ENCODE data around the gene UGT2B15. TPM values are rescaled to one million over a fixed set of nuclear protein-coding genes. Genes with fewer than 3 reads are reported as not detected.
"Not testable (repeated sequence)": the region's sequence is repeated elsewhere in the genome, so short reads cannot be mapped to it uniquely, and the experiment has no call there.

UGT2B15 gene
- not detected in 2 replicates for total RNA-seq
- not detected for polyA plus RNA-seq (2012)

DNA sequence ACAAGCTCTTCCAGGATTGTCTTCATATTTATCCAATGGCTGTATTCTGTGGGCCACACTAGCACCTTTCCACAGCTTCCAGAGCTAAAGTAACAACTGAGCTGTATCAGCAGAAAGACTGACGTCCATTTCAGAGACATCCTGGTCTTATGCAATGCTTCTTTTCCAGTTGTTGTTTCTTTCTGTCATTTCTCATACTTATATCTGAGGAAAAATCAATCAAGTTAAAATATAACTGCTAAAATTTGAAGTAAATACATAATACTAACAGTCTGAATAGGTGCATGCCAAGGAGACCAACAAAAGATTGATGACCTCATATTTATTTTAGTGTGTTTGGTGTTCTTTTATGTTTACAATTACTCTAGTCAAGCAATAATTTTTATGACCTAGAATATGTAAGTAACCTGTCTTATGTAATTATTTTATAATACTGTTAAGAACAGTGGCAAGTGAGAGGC, at the start of gene UGT2B15:
Gene UGT2B15, minus strand, starts transcription at position 174 of the 461 bp plus-strand sequence. Its CDS starts 34 bp downstream, at position 140.
- DNase-seq (ENCODE audit: low read depth), result not testable (repeated sequence)

GRCh38 chr4:68719075-68719473, 48.6 kb upstream of the UGT2B15 start:
- DNase-seq (ENCODE audit: low read depth), result no peak

- DNase-seq (ENCODE audit: low read depth), result no peak
These were observed 48.1 kb upstream of the UGT2B15 start for GRCh38 chr4:68718447-68719074.

DNA sequence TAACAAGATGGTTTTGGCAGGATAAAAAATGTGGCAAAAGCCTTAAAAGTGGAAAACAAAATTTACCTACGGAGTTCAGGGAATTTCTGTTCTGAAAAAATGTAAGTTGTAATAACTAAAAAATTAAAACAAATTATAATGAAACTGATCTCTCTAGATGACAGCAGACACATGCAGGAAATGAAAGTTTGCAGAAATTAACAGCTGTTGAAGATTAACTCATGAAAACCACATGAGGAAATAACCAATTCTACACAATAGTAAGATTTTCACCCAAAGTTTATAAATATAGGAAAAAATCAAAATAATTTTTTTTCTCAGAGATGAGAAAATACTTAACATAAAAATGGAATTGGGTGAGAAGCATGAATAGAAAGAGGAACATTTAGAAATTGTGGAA, 47.5 kb upstream of the UGT2B15 start:
- DNase-seq (ENCODE audit: low read depth), result no peak

- no peak for DNase-seq (ENCODE audit: low read depth)
These were observed 43.9 kb upstream of the UGT2B15 start for GRCh38 chr4:68714400-68714799.

DNA sequence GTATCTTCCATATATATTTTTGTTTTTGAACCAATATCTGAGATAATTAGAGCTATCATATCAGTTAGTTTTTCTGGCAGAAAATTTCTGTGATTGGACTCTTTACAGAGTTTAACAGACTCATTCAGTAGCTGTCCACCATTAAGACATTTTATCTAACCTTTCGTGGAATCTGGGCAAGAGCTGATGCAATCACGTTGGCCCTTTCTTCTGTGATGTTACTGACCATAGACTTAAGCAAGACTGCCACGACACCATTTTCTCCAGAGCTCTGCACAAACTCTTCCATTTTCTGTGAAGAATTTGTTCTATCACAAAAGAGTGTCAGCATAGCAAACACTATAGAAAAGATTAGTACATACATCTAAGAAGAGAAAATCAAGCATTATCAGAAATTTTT, 41.8 kb upstream of the UGT2B15 start:
- no peak for DNase-seq (ENCODE audit: low read depth)

DNA sequence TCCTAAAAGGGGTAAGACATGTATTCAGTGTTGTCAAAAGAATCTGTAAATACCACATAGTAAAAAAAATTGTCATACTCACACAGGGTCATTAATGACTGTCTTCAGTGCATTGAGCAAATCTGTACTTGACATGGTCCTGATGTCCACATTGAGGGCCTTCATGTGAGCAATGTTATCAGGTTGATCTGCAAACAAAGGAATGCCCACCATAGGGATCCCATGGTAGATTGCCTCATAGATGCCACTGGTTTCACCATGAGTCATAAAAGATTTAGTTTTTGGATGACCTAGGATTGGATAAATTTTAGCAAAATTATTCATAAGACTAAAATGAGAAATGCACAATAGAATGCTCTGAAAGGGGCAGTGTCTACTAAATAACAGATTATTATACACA, 38.1 kb upstream of the UGT2B15 start:
- no peak for DNase-seq (ENCODE audit: low read depth)

DNA sequence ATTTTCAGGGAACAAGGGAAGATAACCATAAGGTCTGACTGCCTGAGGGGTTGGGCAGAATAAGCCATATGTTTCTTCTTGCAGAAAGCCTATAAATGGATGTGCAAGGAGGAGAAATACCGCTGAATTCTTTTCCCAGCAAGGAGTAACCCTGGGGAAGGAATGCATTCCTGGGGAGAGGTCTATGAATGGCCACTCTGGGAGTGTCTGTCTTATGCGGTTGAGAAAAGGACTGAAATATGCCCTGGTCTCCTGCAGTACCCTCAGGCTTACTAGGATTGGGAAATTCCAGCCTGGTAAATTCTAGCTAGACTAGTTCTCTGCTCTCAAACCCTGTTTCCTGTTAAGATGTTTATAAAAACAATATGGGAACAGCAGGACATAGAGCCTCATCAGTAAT, 32.7 kb upstream of the UGT2B15 start:
- not testable (repeated sequence) for DNase-seq (ENCODE audit: low read depth)

GRCh38 chr4:68700152-68700551, 29.7 kb upstream of the UGT2B15 start:
- no peak for DNase-seq (ENCODE audit: low read depth)

DNA sequence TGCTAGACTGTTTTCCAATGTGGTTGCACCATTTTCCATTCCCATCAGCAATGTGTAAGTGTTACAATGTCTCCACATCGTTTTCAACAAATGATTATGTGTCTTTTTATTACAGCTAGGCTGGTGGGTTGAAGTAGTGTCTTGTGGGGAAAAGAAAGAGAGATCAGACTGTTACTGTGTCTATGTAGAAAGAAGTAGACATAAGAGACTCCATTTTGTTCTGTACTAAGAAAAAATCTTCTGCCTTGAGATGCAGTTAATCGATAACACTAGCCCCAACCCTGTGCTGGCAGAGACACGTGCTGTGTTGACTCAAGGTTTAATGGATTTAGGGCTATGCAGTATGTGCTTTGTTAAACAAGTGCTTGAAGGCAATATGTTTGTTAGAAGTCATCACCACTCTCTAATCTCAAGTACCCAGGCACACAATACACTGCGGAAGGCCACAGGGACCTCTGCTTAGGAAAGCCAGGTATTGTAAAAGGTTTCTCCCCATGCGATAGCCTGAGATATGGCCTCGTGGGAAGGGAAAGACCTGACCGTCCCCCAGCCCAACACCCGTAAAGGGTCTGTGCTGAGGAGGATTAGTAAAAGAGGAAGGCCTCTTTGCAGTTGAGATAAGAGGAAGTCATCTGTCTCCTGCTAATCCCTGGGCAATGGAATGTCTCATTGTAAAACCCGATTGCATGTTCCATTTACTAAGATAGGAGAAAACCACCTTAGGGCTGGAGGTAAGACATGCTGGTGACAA, 23.0 kb upstream of the UGT2B15 start:
- DNase-seq (ENCODE audit: low read depth), result no peak

DNA sequence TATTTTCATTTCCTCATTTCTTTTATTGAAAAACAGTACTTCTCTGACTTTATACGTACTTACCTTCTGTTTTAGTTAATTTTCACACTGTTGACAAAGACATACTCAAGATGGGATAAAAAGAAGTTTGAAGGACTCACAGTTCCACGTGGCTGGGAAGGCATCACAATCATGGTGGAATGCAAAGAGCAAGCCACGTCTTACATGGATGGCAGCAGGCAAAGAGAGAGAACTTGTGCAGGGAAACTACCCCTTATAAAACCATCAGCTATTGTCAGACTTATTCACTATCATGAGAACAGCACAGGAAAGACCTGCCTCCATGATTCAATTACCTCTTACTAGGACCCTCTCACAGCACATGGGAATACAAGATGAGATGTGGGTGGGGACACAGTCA, 20.7 kb upstream of the UGT2B15 start:
- no peak for DNase-seq (ENCODE audit: low read depth)

DNA sequence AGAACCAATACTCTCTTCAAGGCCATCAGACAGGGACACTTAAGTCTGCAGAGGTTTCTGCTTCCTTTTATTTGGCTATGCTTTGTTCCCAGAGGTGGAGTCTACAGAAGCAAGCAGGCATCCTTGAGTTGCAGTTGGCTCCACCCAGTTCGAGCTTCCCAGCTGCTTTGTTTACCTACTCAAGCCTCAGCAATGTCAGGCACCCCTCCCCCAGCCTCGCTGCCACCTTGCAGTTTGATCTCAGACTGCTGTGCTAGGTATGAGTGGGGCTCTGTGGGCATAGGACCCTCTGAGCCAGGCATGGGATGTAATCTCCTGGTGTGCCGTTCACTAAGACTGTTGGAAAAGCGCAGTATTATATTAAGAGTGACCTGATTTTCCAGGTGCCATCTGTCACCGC, 12.6 kb upstream of the UGT2B15 start:
- no peak for DNase-seq (ENCODE audit: low read depth)

DNA sequence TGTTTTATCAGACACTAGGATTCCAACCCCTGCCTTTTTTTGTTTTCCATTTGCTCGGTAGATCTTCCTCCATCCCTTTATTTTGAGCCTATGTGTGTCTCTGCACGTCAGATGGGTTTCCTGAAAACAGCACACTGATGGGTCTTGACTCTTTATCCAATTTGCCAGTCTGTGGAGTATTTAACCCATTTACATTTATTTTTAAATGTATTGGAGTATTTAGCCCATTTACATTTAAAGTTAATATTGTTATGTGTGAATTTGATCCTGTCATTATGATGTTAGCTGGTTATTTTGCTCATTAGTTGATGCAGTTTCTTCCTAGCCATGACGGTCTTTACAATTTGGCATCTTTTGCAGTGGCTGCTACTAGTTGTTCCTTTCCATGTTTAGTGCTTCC, 10.8 kb upstream of the UGT2B15 start:
- not testable (repeated sequence) for DNase-seq (ENCODE audit: low read depth)

GRCh38 chr4:68673143-68673542, 2.7 kb upstream of the UGT2B15 start:
- no peak for DNase-seq (ENCODE audit: low read depth)

DNA sequence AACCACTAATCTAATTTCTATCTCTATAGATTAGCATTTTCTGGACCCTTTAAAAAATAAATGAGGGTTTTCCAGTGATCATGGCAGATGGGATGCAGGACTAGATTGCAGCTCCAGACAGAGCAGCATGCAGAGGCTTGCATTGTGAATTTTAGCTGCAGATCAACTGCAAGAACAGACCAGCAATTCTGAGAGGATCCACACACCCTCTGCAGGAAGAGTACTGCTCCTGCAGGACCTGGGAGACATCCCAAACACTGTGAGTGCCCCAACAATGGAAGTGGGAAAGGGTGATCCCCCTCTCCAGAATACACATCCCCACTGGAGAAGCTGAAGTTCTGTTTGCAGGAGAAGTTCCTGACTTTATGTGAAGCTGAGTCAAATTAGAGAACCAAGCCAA, 765 bp upstream of the UGT2B15 start:
- not testable (repeated sequence) for DNase-seq (ENCODE audit: low read depth)

GRCh38 chr4:68668537-68669163, 1.8 kb downstream of the UGT2B15 start:
- DNase-seq (ENCODE audit: low read depth), result not testable (repeated sequence)

DNA sequence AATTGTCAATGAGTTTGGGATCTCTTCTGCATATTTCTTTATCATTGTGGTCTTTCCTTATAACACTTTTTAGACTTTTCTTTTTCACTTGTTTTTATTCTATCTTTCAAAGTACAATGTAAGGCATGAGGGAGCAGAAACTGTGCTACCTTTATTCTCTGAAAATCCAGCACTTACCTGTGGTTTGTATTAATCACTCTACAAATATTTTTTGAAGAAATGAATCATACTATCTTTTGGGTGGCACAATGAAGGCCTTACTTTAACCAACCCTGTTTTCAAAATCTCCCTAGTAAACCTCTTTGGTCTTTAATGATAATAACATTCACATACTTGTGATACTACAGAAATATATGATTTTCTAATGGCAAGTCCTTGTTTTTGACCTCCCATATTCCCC, 2.9 kb downstream of the UGT2B15 start:
- DNase-seq (ENCODE audit: low read depth), result not testable (repeated sequence)

DNA sequence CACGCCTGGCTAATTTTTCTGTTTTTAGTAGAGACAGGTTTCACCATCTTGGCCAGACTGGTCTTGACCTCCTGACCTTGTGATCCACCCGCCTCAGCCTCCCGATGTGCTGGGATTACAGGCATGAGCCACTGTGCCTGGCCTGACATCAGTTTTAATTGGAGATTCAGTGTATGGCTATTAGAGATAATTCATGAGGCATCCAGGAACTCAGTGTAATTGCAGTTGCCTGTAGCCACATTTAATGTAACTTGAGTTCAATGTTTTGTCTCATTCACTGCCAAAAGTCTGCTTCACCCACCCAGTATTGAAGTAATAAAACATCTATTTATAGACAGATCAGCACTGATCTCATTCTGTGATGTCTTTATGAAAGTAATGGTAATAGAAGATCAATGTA, 5.7 kb downstream of the UGT2B15 start:
- peak; percentile 5 for DNase-seq (ENCODE audit: low read depth)

DNA sequence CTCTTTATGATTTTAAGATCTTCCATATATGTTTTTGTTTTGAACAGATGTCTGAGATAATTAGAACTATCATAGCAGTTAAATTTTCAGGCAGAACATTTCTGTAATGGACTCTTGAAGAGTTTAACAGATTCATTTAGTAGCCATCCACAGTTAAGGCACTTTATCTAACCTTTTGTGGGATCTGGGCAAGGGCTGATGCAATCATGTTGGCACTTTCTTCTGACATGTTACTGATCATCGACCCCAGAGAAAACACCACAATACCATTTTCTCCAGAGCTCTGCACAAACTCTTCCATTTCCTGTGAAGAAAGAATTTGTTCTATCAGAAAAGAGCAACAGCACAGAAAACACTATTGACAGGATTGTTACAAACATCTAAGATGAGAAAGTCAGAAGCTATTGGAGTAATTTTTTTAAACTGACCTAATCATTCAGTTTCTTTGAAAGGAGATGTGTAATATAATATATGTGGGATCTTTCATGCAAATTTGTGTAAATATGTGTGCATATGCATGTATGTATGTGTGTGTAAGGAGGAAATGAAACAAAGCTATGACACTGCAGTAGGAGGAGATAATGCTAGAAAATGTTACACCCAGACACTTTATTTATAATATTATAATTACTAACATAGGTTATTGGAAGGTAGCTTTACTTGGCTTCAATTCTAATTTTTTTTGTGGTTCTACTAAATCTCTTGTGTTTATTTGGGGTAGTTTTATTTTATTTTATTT, 7.4 kb downstream of the UGT2B15 start:
- DNase-seq (ENCODE audit: low read depth), result not testable (repeated sequence)

- DNase-seq (ENCODE audit: low read depth), result no peak
These were observed 11.8 kb downstream of the UGT2B15 start for GRCh38 chr4:68658672-68659071.

DNA sequence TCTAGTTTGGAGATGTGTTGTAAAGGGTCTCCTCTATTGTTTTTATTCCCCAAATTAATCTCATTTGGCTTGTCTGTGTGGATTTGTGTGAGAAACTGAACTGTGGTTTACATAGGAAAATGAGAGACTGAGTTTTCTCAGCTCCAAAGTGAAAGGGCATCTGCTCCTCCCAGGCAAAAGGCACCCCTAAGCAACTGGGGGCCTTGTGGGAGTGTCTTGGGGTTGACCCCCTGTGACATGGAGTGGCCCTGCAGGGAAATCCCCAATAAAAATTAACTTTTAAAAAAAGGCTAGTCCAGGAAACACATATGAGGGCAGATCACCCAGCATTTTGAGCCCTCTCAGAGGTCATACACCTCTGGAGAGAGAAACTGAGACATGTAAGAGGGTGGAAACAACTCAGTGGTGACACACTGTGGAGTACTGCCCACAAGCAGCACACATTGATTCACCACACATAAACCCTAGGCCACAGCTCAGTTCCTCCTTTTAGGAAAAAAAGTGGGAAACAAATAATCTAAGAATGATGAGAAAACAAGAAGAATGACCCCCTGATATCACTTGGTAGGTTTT, 13.3 kb downstream of the UGT2B15 start:
- DNase-seq (ENCODE audit: low read depth), result not testable (repeated sequence)
